ENCODE measurements around the gene GIN1.

GIN1 gene

GRCh38 chr5:103036601-103037000, 83.3 kb downstream of the GIN1 start:
- Histone ChIP-seq H3K4me3 (ENCODE audit: low read length) (no peak overlapping the region), H3K4me1 (ENCODE audit: insufficient read depth, low read length) (no peaks in the 10 kb centered on the region), H3K9ac (ENCODE audit: low read depth, low read length) (no peak overlapping the region), H3K9me3 (ENCODE audit: insufficient read depth, low read depth, low read length) (peaks cover 16% of the 10 kb centered on the region), H3K36me3 (ENCODE audit: insufficient read depth, low read length) (peaks cover 3% of the 10 kb centered on the region; the same call in 1 of the 2 replicates), H3K27ac (ENCODE audit: low read depth, low read length) (no peak overlapping the region), H3K27me3 (ENCODE audit: insufficient read depth, low read length) (no peaks in the 10 kb centered on the region)
- WGBS, result 88% methylated on average over 2 of the region's 2 CpGs

Data from HUES64 (cell line).